A549 (cell line): ENCODE data around the gene MCM3AP.

Experiments
- CHD2 ChIP-seq: fragments of 150-350 bp; IDR thresholded peaks from 2 replicates; pipeline ENCODE4 v1.6.1; 2014; ENCODE audit warnings: low read length; ENCODE audit not compliant: partially characterized antibody
- CTCF ChIP-seq: fragments of >200 bp; sonication (Bioruptor Twin); formaldehyde crosslinking; IDR thresholded peaks from 3 replicates; pipeline ENCODE4 v1.5.1; 2016
- PBX3 ChIP-seq: IDR thresholded peaks from 2 replicates; pipeline ENCODE4 v1.6.1; 2012
- RAD21 ChIP-seq, 2 experiments: fragments of >200 bp in 1 of 2; sonication (Bioruptor Twin) in 1 of 2; formaldehyde crosslinking in 1 of 2; IDR thresholded peaks in 1 of 2; conservative IDR thresholded peaks in 1 of 2; 2 replicates in 1 of 2; 3 replicates in 1 of 2; pipeline ENCODE4 v1.6.1; 2012 to 2018; ENCODE audit warnings: inconsistent platforms in 1 of 2
- REST ChIP-seq: fragments of 200-600 bp; sonication (generic); IDR thresholded peaks from 2 replicates; pipeline ENCODE4 v1.6.1; 2016; ENCODE audit warnings: antibody characterized with exemption, mild to moderate bottlenecking, moderate library complexity
- SMC3 ChIP-seq: fragments of >200 bp; sonication (Bioruptor Twin); formaldehyde crosslinking; IDR thresholded peaks from 3 replicates; pipeline ENCODE4 v1.6.1; 2018; ENCODE audit warnings: inconsistent platforms

GRCh38 chr21:46273341-46273740 is 12.1 kb downstream of the MCM3AP start:
- TF ChIP-seq CHD2: no peak
- no peak for TF ChIP-seq SMC3
- TF ChIP-seq RAD21 (conservative IDR thresholded peaks at IDR 0.05 in 1 of 2, IDR thresholded peaks at IDR 0.05 in 1 of 2): no peak
- TF ChIP-seq PBX3: no peak
- no peak for TF ChIP-seq CTCF
- TF ChIP-seq REST: no peak
